HUDEP-2 (cell line): ENCODE data around the gene KCTD1.
A peak's percentile ranks its signal among the peaks of the same experiment; 100 is the strongest.

ENCODE experiments used
- DNase-seq, 76 experiments: peaks; one replicate each; lab custom pipeline; 2025; ENCODE audit not compliant: unreplicated experiment in 76 of 76; lab: John Stamatoyannopoulos, UW

Gene KCTD1

DNA sequence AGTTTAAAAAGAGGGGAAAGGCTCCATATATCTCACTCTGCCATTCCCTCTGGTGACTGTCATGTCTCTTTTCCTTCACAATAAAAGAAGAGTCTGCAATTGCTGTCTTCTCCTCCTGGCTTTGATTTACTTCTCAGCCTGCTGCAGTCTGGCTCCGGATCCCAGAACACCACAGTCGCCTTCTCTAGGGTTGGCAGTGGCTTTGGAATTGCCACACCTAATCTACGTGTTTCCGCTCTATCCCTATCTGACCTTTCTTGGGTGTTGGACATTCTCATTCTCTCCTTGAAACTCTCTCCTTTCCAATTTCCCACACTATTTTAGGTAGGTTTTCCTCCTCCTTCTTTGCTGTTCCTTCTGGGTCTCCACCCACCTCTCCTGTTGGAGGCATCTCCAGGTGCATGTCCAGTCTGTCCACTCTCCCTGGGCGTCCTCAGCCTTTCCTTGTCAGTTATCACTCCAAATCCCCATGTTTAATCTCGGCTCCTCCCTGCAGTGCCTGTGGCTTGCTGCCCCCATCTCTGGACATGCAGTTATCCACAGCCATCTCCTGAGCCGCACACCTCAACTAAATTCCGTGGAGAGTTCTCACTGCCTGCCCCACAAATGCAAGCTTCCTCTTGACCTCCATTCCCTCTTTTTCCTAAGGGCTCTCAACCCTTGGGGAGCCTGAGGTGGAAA lies 112.8 kb downstream of the KCTD1 start:
- DNase-seq, result no peak

- DNase-seq, result no peak
These were observed 113.5 kb downstream of the KCTD1 start for GRCh38 chr18:26434887-26435286.

DNA sequence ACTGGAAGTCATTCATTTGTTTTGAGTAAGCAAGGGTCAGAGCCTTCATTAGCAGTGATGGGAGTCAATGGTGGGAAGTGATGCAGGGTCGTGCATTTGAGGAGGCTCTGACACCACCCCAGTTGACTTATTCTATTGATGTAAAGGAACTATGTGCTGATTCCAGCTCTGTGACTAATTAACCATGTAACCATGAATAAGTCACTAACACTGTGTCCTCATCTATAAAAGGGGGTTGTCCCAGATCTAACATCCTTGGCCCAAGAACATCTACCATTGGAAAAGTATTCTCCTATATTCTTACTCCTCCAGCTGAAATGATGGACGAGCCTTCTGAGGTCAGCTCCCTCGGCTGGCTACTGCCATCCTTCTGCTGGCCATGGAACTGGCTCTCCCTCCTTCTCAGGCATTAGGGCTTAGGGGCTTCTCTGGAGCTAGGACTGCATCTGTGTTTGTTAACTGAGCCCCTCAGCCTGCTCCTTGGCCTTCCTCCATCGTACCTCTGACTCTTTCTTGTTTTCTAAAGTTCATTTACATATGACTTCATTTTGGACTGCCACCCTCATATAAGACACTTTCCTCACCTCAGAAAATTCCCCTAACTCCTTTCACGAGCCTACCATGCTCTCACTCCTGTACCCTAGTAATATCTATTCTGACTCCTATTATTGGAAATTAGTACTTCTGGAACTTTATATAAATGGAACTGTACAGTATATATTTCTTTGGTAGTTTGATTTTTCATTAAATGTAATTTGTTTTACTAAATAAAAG lies 115.5 kb downstream of the KCTD1 start:
- no peak for DNase-seq

- no peak for DNase-seq
These were observed 118.7 kb downstream of the KCTD1 start for GRCh38 chr18:26429535-26430226.

- DNase-seq, result no peak
These were observed 123.2 kb downstream of the KCTD1 start for GRCh38 chr18:26425148-26425531.

DNA sequence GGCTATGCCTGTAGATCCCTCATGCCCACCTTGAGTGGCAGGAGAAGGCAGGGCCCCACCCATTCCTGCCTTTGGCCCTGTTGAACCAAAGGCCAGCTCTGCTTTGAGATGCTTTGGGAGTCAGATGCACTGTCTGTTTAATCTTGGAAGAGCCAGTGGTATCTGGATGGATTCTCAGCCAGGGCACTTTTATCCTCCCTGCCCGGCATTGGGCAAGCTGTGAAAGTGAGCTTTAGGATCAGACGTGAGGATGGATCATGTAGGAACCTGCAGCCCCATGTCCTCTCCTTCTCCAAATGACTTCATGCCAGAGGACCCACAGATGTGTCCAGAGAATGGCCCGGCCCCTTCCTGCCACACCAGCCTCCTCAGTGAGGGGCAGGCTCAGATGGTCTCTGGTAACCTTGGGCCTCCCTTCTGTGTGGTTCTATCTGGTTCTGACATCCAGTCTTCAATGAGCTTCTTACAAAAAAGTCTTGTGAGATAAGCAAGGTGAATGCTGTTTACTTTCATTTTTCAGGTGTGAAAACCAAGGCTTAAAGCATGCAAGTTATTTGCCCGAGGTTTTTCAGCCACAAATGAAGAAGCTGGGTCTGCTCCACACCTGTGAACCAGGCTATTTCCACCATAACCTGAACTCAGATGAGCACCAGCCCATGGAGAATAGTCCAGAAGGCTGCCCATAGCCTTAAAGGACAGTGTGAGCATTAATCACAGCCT lies 123.8 kb downstream of the KCTD1 start:
- no peak for DNase-seq

DNA sequence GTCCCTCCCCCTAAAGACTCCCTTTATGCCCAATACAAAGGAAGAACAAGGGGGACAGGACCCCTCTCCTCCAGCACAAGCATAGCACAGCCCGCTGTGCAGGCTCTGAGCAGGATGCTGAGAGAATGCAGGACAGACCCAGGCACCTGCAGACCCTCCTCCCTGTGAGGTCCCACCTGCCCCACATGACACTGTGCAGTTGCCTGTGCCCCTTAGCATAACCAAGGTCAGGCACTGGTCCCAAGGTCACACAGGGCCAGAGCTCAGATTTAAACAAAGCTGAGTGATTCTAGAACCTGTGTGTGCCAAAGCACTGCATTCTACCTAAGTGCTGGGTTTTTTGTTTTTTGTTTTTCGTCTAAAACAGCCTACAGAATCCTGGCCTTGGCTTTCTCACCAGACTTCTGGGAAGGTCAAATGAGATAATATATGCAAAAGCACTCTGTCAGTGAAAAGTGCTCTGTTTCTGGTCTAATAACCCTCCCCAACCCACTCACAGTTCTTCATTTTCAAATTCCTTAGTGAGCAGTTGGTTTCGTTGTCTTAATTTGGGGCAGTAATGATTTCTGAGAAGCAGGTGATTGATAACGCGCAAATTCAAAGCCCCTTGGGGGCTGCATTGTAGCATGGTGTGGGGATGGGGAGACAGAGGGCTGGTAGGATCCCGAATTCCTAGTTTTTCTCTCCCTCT lies 125.7 kb downstream of the KCTD1 start:
- DNase-seq, result no peak

DNA sequence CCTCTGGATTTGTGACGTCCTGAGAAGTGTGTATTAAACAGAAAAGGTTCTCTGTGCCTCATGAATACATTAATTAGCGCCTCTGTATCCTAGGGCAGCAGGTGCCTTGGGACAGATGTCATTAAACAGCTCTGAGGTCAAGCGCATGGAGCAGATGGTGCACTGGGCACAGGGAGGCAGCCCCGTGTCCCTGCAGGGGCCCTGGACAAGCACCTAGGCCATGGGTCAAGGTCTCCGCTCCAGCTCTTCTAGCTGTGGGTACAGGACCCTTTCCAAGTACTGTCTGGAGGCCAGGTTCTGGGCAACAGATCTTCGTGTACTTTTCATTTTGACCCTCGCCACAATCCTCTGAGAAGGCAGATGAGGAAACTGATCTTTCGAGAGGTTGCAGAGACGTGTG lies 126.4 kb downstream of the KCTD1 start:
- DNase-seq, result no peak

DNA sequence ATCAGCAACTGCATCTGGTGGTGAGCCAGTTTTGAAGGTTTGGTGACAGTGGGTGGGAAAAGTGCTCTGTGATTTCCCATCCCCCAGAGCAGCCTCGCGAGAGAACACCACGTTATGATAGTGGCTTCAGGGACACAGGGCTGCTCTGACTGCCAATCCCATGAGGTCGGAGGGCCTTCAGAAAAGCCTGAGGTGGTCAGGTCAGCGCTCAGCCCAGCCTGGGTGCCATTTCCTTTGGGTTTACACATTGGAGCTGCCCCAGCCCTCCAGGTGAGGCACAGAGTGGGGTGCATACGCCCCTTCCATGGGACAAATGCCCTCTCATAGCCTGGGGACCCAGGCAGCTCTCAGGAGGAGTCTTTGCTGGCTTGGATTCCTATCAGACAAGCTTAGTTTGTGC lies 126.8 kb downstream of the KCTD1 start:
- DNase-seq, result peak in 1 of 76 experiments; percentile 6

DNA sequence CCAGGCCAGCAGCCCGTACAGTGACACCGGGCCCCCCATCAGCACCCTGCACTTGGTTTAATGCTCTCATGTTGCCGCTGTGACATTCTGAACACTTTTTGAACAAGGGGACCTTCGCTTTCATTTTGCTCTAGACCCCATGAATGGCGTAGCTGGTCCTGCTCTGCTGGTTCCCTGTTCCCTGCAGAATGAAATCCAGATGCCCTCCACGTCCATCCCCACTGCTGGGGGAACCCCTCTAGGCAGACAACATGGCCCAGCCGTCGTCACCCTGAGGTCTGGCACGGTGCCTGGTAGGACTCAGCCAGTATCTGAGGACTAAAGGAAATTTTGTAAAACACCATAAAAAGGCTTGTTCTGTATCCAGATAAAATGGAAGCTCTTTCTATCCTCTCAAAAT lies 128.6 kb downstream of the KCTD1 start:
- DNase-seq, result peak in 4 of 76 experiments; percentile 2 to 15 (median 3)

DNA sequence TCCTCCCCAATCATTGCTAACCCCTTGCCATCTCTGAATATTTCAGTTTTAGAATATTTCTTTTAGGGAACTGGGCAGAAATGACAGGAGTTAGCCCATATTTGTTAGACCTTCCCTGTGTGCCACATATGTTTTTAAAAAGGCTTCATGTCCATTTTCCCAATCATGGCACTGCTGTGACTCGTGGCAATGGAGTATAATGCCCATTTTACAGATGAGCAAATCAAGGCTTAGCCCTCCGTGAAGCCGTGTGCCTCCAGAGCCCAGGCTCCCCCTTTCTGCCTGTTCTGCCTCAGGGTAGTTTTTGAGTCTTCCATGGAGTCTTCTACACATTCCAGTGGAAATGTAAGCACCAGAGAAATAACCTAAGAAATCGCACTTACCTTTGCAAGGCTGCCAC lies 130.1 kb downstream of the KCTD1 start:
- no peak for DNase-seq

GRCh38 chr18:26417190-26417589 lies 131.2 kb downstream of the KCTD1 start:
- DNase-seq, result no peak

DNA sequence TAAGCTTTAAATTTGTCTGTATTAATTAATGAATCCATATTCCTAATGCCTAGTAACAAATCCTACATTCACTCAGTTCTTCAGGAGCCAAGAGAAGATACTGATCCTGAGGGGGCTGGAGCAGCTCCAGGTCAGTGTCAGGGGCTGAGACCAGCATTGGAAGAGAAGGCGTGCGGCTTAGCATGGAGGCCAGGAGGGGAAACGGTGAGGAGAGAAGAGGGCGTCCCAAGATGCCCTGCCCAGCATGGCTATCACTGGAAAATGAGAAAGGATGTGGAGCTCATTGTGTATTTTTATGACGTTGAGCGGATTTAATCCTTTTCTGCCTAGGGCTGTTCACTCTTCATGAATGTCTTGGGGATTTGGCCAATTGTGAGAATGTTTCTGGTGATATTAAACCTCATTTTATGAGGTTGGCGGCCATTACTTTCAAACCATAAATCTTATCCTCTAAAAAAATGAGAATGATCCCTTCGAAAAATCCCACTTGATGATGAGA lies 131.7 kb downstream of the KCTD1 start:
- no peak for DNase-seq

DNA sequence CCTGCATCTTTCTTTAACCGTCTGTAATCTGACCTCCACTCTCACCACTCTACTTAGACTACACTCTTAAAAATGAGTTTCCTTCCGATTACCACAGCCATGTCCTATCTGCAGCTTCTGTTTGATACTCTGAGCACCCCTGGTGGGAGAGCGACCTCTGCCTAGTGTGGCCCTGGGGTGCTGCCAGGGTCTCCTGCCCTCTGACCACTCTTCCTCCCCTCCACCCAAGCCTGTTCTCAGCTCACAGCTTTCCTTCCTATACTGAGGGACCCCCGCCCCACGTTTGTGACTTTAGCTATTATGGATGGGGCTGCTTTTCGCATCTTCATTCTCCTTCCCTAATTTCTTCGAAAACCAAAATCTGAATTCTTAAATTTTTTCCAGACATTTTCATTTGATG lies 132.7 kb downstream of the KCTD1 start:
- no peak for DNase-seq

GRCh38 chr18:26414901-26415440 lies 133.4 kb downstream of the KCTD1 start:
- DNase-seq, result no peak

- no peak for DNase-seq
These were observed 139.3 kb downstream of the KCTD1 start for GRCh38 chr18:26409091-26409490.

DNA sequence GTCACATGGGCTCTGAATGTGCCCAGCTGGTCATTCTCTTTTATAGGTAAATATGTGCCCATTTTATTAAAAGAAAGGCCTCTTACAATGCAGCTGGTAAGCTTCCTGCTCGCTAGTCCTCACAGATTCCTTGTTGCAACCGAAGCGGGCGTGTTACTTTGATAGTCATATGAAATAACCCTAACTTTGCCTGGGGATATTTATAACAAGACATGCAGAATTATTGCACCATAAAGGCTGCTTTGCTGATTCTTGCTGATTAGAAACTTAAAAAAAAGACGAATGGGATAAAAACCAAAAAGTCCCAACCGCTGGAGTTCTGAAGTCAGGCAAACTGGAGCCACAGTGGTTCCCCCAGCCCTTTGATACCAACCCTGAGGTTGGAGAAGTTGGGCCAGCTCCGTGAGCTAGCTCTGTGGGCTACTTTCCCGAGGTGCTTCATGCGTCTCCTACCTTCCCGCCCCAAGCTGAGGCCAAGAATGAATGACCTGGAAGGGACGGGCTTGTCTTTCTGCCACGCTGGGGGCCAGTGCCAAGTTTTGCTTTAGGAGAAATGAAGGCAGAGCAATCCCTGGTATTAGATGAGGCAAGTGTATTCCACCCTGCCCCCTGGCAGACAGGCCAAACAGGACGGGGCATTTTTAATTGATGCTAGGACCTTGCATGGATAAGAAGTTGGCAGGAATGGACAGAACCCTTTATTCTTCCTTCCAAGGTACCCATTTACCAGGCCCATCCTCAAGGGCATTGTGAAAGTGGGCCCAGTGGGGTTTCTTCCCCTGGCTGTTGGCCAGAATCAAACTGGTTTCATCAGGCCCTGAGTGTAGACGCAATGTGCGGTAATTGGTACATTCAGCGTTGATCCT lies 140.4 kb downstream of the KCTD1 start:
- DNase-seq, result no peak

GRCh38 chr18:26406854-26407517 lies 141.4 kb downstream of the KCTD1 start:
- no peak for DNase-seq

GRCh38 chr18:26406324-26406723 lies 142.0 kb downstream of the KCTD1 start:
- no peak for DNase-seq
